Endodermal cell (in vitro differentiated cells): ENCODE measurements around the gene USP13. TPM values are rescaled to one million over a fixed set of nuclear protein-coding genes. Genes with fewer than 3 reads are reported as not detected.

Experiments used
- DNase-seq: peaks from one replicate; pipeline ENCODE4 v3.0.0-alpha.2; 2017
- H3K27ac ChIP-seq: 2 replicates; pipeline ENCODE4 v1.5.1; 2013; ENCODE audit warnings: mild to moderate bottlenecking, low read depth, low read length, moderate library complexity
- H3K27me3 ChIP-seq: 2 replicates; pipeline ENCODE4 v1.6.1; 2013; ENCODE audit warnings: mild to moderate bottlenecking, low read length, moderate library complexity; ENCODE audit not compliant: insufficient read depth, control insufficient read depth, poor library complexity, severe bottlenecking
- H3K36me3 ChIP-seq: 2 replicates; pipeline ENCODE4 v1.7.0; 2013; ENCODE audit warnings: mild to moderate bottlenecking, low read length, moderate library complexity; ENCODE audit not compliant: control insufficient read depth, insufficient read depth
- H3K4me1 ChIP-seq: one replicate; pipeline ENCODE4 v1.7.0; 2013; ENCODE audit warnings: low read length; ENCODE audit not compliant: control insufficient read depth, insufficient read depth
- H3K4me3 ChIP-seq: 2 replicates; pipeline ENCODE4 v1.5.1; 2013; ENCODE audit warnings: mild to moderate bottlenecking, low read length, moderate library complexity
- H3K9ac ChIP-seq: 2 replicates; pipeline ENCODE4 v1.6.1; 2013; ENCODE audit warnings: mild to moderate bottlenecking, low read length, moderate library complexity; ENCODE audit not compliant: poor library complexity, severe bottlenecking; ENCODE audit errors: extremely low read depth
- H3K9me3 ChIP-seq: 2 replicates; pipeline ENCODE4 v1.6.1; 2013; ENCODE audit warnings: mild to moderate bottlenecking, low read length, moderate library complexity; ENCODE audit not compliant: control insufficient read depth
- H3K27ac Mint-ChIP-seq: 2 replicates; pipeline ENCODE4 v1.8.0; 2020; ENCODE audit warnings: mixed read lengths
- H3K27me3 Mint-ChIP-seq: 2 replicates; pipeline ENCODE4 v1.8.0; 2021; ENCODE audit warnings: mild to moderate bottlenecking, mixed read lengths; ENCODE audit not compliant: insufficient read depth
- H3K36me3 Mint-ChIP-seq: 2 replicates; pipeline ENCODE4 v1.8.0; 2020; ENCODE audit warnings: low read depth, mixed read lengths
- H3K4me1 Mint-ChIP-seq: 2 replicates; pipeline ENCODE4 v1.8.0; 2020; ENCODE audit warnings: mixed read lengths
- H3K4me3 Mint-ChIP-seq: 2 replicates; pipeline ENCODE4 v1.8.0; 2020; ENCODE audit warnings: mild to moderate bottlenecking, moderate library complexity, mixed read lengths
- H3K9me3 Mint-ChIP-seq: 2 replicates; pipeline ENCODE4 v1.8.0; 2020; ENCODE audit warnings: mild to moderate bottlenecking, mixed read lengths
- CTCF ChIP-seq: fragments of 200-600 bp; sonication (generic); conservative IDR thresholded peaks from 2 replicates; pipeline ENCODE4 v1.5.0; 2021; ENCODE audit warnings: antibody characterized with exemption, mild to moderate bottlenecking
- WGBS, 2 experiments: methylation state at CpG; one replicate each; pipeline versions ENCODE4 v1.1.5 to v1.1.7; 2013; ENCODE audit warnings: missing lambda C conversion rate in 2 of 2, mixed read lengths in 1 of 2; ENCODE audit not compliant: insufficient coverage in 1 of 2, insufficient read length in 1 of 2; 5-methylcytosine and 5-hydroxymethylcytosine counted together
- total RNA-seq, 2 donors: library from RNA; stranded (reverse); fragmentation: NEBNext Ultra II Directional in 1 of 2; extraction: Animal tissue kit (Norgen Biotek cat#: 25700) in 1 of 2; gene quantifications; 2 replicates in 1 of 2; 3 replicates in 1 of 2; pipeline ENCODE4 v1.2.1, GENCODE V29; 2021

The USP13 gene
- total RNA-seq, 2 donors from 2014 or later: 24.7 to 25.5 TPM

GRCh38 chr3:179766416-179767133 is 113.7 kb downstream of the USP13 start:
- Mint-ChIP-seq H3K4me3 (no peak overlapping the region), H3K9me3 (no peaks in the 10 kb centered on the region)
- no peaks in the 10 kb centered on the region for H3K4me1 ChIP-seq

GRCh38 chr3:179768080-179768479 is 115.2 kb downstream of the USP13 start:
- Histone ChIP-seq H3K4me1 (no peaks in the 10 kb centered on the region), H3K36me3 (peaks cover 33% of the 10 kb centered on the region), H3K9ac (no peak overlapping the region), H3K9me3 (no peaks in the 10 kb centered on the region), H3K4me3 (no peak overlapping the region), H3K27me3 (no peaks in the 10 kb centered on the region), H3K27ac (no peak overlapping the region)
- H3K4me3 Mint-ChIP-seq: no peak overlapping the region
- peak; percentile 82 for DNase-seq
- TF ChIP-seq CTCF: peak; percentile 93
- no peaks in the 10 kb centered on the region for H3K27me3 Mint-ChIP-seq
- 60 to 65% methylated on average over 2 to 3 of the region's 3 CpGs for WGBS, 2 experiments
- H3K9me3 Mint-ChIP-seq: no peaks in the 10 kb centered on the region
- H3K36me3 Mint-ChIP-seq: peaks cover 47% of the 10 kb centered on the region
- H3K27ac Mint-ChIP-seq: no peak overlapping the region
- H3K4me1 Mint-ChIP-seq: peaks cover 22% of the 10 kb centered on the region

More at GRCh38 chr3:179766416-179767133, 113.7 kb downstream of the USP13 start:
- no peaks in the 10 kb centered on the region for H3K9me3 ChIP-seq
- H3K27me3 ChIP-seq: no peaks in the 10 kb centered on the region
- H3K9ac ChIP-seq: no peak overlapping the region
- no peak for DNase-seq
- Mint-ChIP-seq H3K36me3 (peaks cover 51% of the 10 kb centered on the region), H3K4me1 (peaks cover 11% of the 10 kb centered on the region), H3K27ac (no peak overlapping the region), H3K27me3 (no peaks in the 10 kb centered on the region)
- no peak overlapping the region for H3K4me3 ChIP-seq
- TF ChIP-seq CTCF: no peak
- no peak overlapping the region for H3K27ac ChIP-seq
- H3K36me3 ChIP-seq: peaks cover 40% of the 10 kb centered on the region
- 91 to 92% methylated on average over 2 to 4 of the region's 4 CpGs for WGBS, 2 experiments

- Histone ChIP-seq H3K4me3 (no peak overlapping the region), H3K9ac (no peak overlapping the region), H3K4me1 (no peaks in the 10 kb centered on the region), H3K36me3 (peaks cover 43% of the 10 kb centered on the region), H3K27me3 (no peaks in the 10 kb centered on the region), H3K9me3 (peaks cover 8% of the 10 kb centered on the region), H3K27ac (no peak overlapping the region)
- DNase-seq: no peak
- Mint-ChIP-seq H3K27ac (no peak overlapping the region), H3K9me3 (peaks cover 8% of the 10 kb centered on the region), H3K36me3 (peaks cover 54% of the 10 kb centered on the region), H3K4me3 (no peak overlapping the region), H3K27me3 (no peaks in the 10 kb centered on the region), H3K4me1 (peaks cover 22% of the 10 kb centered on the region)
- WGBS, 2 experiments: 81 to 95% methylated on average over 5 to 9 of the region's 9 CpGs
- TF ChIP-seq CTCF: no peak
Observed at GRCh38 chr3:179769411-179770247, 116.8 kb downstream of the USP13 start.
